Activated T-helper 17 cell treated with anti-CD3 and anti-CD28 coated beads, Interleukin-2, amount 50 U/mL, for 72 hours (primary cell): ENCODE measurements around the gene PNLIPRP3. TPM values are rescaled to one million over a fixed set of nuclear protein-coding genes. Genes with fewer than 3 reads are reported as not detected.

Experiments
- ATAC-seq: fragments of 150-1000 bp; cut with Tn5 transposase; replicated peaks from 2 replicates; pipeline ENCODE4 v1.10.0; 2021; ENCODE audit warnings: mild to moderate bottlenecking, moderate library complexity
- H3K27ac Mint-ChIP-seq: one replicate; pipeline ENCODE4 v1.8.0; 2022; ENCODE audit warnings: mixed read lengths
- H3K27me3 Mint-ChIP-seq: one replicate; pipeline ENCODE4 v1.8.0; 2022; ENCODE audit warnings: mixed read lengths
- H3K36me3 Mint-ChIP-seq: one replicate; pipeline ENCODE4 v1.8.0; 2022; ENCODE audit warnings: low read depth, mild to moderate bottlenecking, mixed read lengths
- H3K4me1 Mint-ChIP-seq: one replicate; pipeline ENCODE4 v1.8.0; 2022; ENCODE audit warnings: mixed read lengths
- H3K4me3 Mint-ChIP-seq: one replicate; pipeline ENCODE4 v1.8.0; 2022; ENCODE audit warnings: mild to moderate bottlenecking, mixed read lengths
- H3K9me3 Mint-ChIP-seq: one replicate; pipeline ENCODE4 v1.8.0; 2022; ENCODE audit warnings: mixed read lengths
- total RNA-seq, 2 donors: library from RNA; stranded (reverse); gene quantifications; one replicate each; pipeline ENCODE4 v1.2.3, GENCODE V29; 2022

PNLIPRP3 gene
- total RNA-seq, 2 donors from 2014 or later, result not detected

DNA sequence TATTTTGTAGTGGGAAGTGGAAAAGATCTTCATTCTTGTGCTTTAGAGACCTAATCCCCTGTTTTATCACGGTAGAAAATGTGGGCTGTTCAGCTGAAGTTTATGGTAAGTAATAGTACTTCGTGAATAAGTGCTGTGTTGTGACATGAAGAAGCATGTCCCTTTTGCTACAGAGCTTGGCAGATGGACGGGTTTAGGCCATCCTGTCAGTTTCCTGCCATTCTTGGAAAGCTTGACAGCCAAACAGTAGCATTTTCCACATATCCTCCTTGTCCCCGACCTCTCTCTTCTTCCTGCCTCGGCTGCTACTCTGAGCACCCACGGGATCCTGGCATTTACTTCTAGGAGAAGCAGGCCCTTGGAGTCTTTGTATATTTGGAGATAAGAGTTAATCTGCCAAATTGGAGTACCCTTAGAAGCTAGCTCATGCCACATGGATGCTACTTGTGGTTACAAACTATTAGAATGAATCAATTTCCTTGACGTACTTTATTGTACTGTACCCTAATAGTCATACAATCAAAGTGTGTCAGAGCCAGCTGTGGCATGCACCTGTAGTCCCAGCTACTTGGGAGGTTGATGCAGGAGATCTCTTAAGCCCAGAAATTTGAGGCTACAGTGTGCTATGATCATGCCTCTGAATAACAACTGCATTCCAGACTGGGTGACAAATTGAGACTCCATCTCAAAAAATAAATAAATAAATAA is 39.2 kb downstream of the PNLIPRP3 start:
- no peaks in the 10 kb centered on the region for H3K4me1 Mint-ChIP-seq

DNA sequence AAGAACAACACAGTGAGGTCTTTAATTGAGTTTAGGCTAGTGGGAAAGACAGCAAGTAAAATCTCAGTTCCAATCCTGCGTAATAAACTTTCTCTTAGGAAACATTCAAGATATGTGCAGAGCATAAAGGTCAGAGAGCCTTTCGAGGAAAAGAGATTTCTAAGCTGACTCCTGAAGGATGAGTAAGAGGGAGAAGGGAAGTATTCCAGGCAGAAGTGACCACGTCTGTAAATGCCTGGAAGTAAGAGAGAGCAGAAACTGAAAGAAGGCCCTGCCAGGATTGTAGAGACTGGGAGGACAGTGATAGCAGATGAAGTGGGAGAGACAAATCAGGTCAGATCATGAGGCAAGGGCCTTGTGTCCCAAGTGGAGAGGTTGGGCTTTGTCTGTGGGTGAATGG is 41.8 kb downstream of the PNLIPRP3 start:
- Mint-ChIP-seq H3K9me3 (peaks cover 6% of the 10 kb centered on the region), H3K36me3 (no peaks in the 10 kb centered on the region), H3K4me1 (no peaks in the 10 kb centered on the region), H3K27me3 (peaks cover 16% of the 10 kb centered on the region), H3K4me3 (no peak overlapping the region), H3K27ac (no peak overlapping the region)
- ATAC-seq, result no peak

More for the DNA sequence above, 39.2 kb downstream of the PNLIPRP3 start:
- no peaks in the 10 kb centered on the region for H3K36me3 Mint-ChIP-seq
- ATAC-seq, result no peak
- no peak overlapping the region for H3K4me3 Mint-ChIP-seq
- peaks cover 6% of the 10 kb centered on the region for H3K9me3 Mint-ChIP-seq
- no peak overlapping the region for H3K27ac Mint-ChIP-seq
- H3K27me3 Mint-ChIP-seq, result peaks cover 7% of the 10 kb centered on the region

DNA sequence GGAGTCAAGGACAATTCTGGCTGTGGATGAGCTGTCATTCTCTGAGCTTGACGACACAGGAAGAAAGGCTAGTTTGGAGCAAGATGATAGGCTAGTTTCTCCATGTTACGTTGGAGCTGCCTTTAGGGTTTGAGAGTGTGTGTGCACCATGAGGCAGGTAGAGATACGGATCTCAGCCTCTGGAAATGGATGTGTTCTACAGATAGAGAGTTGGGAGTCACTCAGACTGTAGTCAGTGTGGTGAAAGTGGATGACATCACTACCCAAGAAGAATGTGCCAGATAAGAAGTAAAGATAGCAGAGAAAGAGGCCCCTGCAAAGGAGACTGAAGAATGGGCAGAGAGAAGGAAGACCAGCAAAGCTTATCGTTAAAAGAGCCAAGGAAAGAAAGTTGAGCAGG is 42.4 kb downstream of the PNLIPRP3 start:
- H3K27ac Mint-ChIP-seq, result no peak overlapping the region
- peaks cover 6% of the 10 kb centered on the region for H3K9me3 Mint-ChIP-seq
- no peaks in the 10 kb centered on the region for H3K36me3 Mint-ChIP-seq
- H3K27me3 Mint-ChIP-seq, result peaks cover 16% of the 10 kb centered on the region
- ATAC-seq, result no peak
- no peak overlapping the region for H3K4me3 Mint-ChIP-seq
- no peaks in the 10 kb centered on the region for H3K4me1 Mint-ChIP-seq

DNA sequence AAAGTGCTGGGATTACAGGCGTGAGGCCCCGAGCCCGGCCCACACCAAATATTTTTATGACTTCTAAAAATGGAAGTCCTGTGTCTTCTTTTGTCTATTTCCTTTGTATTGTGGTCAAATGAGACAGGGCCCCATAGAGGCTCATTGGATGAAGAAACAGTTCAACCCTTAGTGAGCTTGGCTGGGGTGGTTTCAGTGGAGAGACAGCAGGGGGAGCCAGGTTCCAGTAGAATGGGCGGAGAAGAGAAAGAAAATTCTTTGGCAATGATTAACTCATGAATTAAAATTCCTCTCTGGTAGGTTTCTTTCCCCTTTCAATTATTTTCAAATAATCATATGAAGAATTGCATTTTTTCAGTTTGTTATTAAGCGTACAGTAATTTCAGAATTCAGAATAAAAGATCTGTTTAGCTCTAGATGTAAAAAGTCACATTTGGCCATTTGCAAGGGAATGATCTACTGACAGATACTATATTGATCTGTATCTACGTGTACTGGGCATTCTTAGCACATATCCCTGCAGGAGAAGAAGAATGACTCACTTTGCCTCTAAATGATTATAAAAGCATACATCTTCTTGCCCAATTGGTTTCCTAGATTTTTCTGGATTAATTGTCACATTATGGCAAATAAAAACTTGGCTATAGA is 43.2 kb downstream of the PNLIPRP3 start:
- Mint-ChIP-seq H3K27ac (no peak overlapping the region), H3K36me3 (no peaks in the 10 kb centered on the region), H3K9me3 (peaks cover 6% of the 10 kb centered on the region), H3K27me3 (peaks cover 16% of the 10 kb centered on the region), H3K4me1 (no peaks in the 10 kb centered on the region), H3K4me3 (no peak overlapping the region)
- ATAC-seq, result no peak

DNA sequence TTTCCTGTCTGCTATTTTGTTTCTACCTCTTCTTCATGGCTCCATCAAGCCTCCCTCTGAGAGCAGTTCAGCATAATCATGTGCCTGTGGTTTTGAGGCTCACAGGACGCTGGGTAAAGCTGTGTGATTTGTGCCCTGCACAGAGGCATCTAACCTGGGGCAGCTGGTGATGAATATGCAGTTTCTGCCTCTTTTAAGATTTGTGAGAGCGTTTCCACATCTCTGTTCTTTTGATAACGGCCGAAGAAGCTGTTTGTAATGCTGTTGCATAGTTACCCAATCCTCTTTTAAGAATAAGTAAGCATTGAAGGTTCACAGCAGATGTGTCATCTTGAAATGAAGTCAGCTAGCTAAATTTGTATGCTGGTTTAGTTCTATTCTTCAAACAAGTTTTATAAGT is 45.2 kb downstream of the PNLIPRP3 start:
- no peak for ATAC-seq
- no peak overlapping the region for H3K4me3 Mint-ChIP-seq
- H3K27me3 Mint-ChIP-seq, result peaks cover 16% of the 10 kb centered on the region
- H3K4me1 Mint-ChIP-seq, result no peaks in the 10 kb centered on the region
- H3K27ac Mint-ChIP-seq, result no peak overlapping the region
- H3K36me3 Mint-ChIP-seq, result no peaks in the 10 kb centered on the region
- H3K9me3 Mint-ChIP-seq, result peaks cover 6% of the 10 kb centered on the region

DNA sequence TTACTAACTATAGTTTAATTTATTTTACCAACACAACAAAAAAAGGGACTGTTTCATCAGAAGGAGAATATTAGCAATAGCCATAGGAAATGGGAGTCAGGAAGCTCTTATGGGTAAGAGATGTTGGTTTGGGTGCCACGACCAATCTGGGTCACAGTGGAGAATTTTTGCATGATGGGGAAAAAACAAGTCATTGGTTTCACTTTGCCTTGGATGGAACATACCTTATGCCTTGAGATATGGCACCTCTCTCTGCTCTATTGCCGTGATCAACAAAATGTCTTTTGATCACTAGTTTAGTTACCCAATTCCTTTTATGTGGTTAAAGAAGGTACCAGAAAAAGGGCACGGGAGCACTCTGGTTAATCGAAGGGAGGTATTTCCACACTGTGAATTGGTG is 48.2 kb downstream of the PNLIPRP3 start:
- H3K9me3 Mint-ChIP-seq, result no peaks in the 10 kb centered on the region
- no peaks in the 10 kb centered on the region for H3K36me3 Mint-ChIP-seq
- no peaks in the 10 kb centered on the region for H3K4me1 Mint-ChIP-seq
- H3K27me3 Mint-ChIP-seq, result peaks cover 10% of the 10 kb centered on the region
- H3K4me3 Mint-ChIP-seq, result no peak overlapping the region
- no peak for ATAC-seq
- H3K27ac Mint-ChIP-seq, result no peak overlapping the region

DNA sequence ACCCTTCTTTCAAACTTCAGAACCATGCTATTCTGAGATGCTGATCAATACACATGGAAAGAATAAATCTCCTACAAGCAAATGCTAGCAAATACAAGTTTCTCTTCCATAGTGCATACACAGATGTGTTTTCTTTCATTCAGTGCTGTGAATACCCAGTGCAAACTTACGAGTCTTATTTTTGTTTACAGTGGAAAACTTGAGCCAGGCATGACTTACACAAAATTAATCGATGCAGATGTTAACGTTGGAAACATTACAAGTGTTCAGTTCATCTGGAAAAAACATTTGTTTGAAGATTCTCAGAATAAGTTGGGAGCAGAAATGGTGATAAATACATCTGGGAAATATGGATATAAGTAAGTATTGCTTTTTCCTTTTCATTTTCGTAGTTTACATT is 48.8 kb downstream of the PNLIPRP3 start:
- Mint-ChIP-seq H3K4me1 (no peaks in the 10 kb centered on the region), H3K9me3 (no peaks in the 10 kb centered on the region), H3K27ac (no peak overlapping the region), H3K36me3 (no peaks in the 10 kb centered on the region), H3K4me3 (no peak overlapping the region), H3K27me3 (peaks cover 10% of the 10 kb centered on the region)
- no peak for ATAC-seq

DNA sequence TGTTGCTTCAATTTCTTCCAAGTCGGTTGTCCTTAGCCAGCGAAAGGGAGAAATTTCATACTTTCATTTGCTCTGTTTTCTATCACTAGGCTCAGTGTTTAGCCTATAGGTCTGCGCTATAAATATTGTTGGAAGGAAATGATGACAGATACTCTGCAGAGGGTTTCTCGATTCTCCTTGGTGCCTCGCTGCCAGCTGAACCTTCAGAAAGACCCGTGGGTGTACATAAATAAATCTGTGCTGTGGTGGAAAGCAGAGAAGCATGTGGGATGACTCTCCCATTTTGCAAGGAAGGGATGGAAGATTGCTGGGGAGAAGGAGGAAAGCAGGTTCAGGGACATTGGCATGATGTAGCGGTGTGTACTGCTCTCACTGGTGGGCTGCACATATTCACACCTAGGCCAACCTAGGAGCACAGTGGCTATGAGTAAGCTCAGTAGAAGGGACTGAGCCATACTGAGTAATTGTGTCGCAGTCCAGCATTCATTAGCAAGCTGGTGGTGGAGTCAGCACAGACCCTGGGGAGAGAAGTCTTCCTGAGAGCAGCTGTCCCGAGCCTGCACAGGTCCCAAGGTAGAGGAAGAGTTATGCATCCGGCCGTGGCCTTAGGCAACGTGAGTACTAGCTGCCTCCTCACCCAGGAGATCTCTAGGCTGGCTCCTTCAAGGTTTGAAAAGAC is 50.5 kb downstream of the PNLIPRP3 start:
- peaks cover 10% of the 10 kb centered on the region for H3K27me3 Mint-ChIP-seq
- H3K4me3 Mint-ChIP-seq, result no peak overlapping the region
- no peaks in the 10 kb centered on the region for H3K36me3 Mint-ChIP-seq
- no peak overlapping the region for H3K27ac Mint-ChIP-seq
- H3K9me3 Mint-ChIP-seq, result no peaks in the 10 kb centered on the region
- no peak for ATAC-seq
- H3K4me1 Mint-ChIP-seq, result no peaks in the 10 kb centered on the region

DNA sequence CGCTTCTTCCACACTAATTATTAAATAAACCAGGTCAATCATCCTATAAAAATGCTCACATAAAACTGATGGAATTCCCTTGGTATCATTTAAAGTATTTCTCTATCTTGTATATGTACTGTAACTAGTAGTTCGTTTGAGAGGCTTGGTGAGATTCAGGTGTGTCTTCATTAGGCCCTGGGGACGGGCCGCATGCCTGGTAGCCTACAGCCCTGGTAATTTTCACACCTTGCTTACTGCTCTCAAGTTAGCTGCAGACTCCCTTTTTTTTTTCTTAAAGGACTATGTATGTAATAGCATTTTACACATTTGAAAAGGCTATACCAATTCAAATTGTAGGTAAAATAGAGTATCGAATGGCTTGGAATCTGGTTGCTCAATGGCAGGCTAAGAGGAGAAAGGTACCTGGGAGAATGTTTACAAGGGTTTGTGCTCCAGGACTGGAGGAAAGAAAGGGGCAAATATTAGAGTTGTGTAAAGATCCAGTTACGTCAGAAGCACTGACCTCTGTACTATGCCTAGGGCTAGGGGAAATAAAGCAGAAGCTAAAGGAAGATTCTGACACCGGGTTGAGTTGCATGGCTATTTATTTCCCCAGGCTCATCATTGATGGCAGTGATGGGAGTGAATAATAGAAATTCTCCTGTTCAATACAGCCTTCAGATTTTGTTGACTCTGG is 59.3 kb downstream of the PNLIPRP3 start:
- no peaks in the 10 kb centered on the region for H3K9me3 Mint-ChIP-seq
- H3K27ac Mint-ChIP-seq, result no peak overlapping the region
- no peak for ATAC-seq
- no peaks in the 10 kb centered on the region for H3K36me3 Mint-ChIP-seq
- H3K27me3 Mint-ChIP-seq, result peaks cover 7% of the 10 kb centered on the region
- no peak overlapping the region for H3K4me3 Mint-ChIP-seq
- no peaks in the 10 kb centered on the region for H3K4me1 Mint-ChIP-seq

DNA sequence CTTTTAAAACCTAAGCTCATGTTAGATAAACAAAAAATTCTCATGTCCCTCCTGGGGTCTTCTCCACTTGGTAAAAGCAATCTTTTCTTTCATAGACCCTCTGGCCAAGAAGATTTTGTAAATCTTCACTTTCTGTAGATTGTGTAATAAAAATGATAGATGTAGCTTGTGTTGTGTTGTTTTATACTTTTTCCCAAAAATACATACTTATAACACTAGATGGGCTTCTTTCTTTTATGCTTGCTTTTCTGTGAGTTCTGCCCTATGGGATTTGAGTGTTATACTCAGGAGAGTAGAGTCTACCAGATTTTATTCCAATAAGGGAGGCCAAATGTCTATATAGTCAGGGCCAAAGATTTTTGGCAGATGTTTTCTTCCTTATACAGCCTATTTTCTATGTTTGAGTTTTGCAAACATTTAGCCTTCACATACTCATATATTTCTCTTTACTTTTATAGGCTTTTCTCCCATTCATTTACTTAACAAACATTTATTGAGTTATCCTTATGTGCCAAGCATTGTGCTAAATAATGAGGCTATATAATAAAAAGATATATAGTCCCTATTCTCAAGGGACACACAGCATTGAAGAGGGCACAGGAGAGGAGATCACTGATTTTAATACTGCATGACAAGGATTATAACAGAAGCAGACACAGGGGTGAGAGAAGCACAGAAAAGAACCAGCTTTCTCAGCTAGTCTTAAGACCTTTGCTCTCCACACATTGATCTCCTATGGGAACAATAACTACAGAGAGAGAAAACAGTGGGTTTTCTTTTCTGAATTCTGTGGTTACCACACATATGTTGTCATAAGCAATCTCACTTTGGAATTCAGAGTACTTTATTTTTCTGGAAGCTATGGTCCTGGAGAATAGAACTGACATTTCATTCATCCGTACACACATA is 60.1 kb downstream of the PNLIPRP3 start:
- Mint-ChIP-seq H3K27ac (no peak overlapping the region), H3K36me3 (no peaks in the 10 kb centered on the region), H3K4me3 (no peak overlapping the region), H3K27me3 (peaks cover 6% of the 10 kb centered on the region), H3K4me1 (no peaks in the 10 kb centered on the region), H3K9me3 (no peaks in the 10 kb centered on the region)
- no peak for ATAC-seq

DNA sequence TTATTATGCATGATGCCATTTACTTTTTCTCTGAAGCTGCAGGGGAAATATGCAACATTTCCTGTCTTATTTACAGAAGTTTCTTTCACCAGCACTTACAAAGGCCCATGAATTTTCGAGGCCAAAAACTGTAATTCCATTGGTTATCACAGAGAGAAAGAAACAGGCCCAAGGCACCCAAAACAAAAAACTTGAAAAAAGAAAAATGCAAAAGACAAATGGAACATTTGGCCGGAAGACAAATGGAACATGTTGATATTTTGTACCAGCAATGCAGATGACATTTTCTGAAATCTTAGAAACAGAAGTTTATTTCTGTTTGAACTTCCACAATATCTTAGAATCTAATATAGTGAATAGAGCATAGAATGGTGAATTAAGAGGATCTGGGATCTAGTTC is 61.8 kb downstream of the PNLIPRP3 start:
- no peak for ATAC-seq
- no peaks in the 10 kb centered on the region for H3K36me3 Mint-ChIP-seq
- peaks cover 6% of the 10 kb centered on the region for H3K27me3 Mint-ChIP-seq
- H3K9me3 Mint-ChIP-seq, result no peaks in the 10 kb centered on the region
- no peak overlapping the region for H3K27ac Mint-ChIP-seq
- no peaks in the 10 kb centered on the region for H3K4me1 Mint-ChIP-seq
- H3K4me3 Mint-ChIP-seq, result no peak overlapping the region

DNA sequence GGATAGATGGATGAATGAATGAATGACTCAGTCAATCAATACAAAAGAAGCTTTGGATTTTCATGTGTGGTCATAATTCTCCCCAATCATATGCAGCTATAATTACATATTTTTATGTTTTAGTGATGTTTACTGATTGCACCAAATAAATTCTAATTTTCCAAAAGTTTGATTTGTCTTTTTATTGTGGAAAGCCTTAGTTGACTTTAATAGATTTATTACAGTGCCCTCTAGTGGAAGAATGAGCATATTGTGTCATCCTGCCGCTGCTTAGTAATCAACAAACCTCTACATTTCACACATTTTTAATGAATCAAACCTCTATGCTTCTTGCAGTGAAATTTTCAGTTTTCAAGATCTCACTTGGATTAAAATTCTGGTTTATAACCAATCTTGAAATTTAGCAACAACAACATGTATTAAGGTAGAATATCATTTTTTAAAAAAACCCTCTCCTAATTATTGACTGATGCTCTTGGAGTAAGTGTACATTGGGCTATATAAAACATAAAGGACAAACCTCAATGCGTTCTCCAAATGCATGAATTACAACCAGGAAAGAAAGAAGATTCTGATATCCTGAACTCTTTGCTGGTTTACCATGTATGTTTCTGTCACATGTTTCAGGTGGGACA is 62.5 kb downstream of the PNLIPRP3 start:
- Mint-ChIP-seq H3K36me3 (no peaks in the 10 kb centered on the region), H3K9me3 (no peaks in the 10 kb centered on the region), H3K27me3 (peaks cover 6% of the 10 kb centered on the region)

DNA sequence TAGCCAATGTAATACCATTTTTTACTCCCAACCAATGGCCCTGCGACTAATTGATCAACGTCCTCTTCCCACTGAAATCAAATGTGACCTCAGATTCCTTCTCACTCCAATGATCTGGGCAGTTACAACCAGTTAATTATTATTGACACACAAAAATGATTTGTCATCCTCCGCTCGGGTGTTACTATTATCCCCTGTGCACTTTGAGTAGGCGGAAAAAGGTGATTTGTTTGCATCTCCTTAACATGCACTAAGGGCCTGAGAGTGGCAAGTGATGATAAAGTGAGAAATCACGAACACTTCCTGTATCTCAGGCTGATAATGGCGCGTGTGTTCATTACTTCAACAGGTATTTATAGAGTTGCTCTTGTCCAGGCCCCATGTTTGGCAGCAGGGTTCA is 77.1 kb downstream of the PNLIPRP3 start:
- H3K27ac Mint-ChIP-seq, result no peak overlapping the region
- no peaks in the 10 kb centered on the region for H3K36me3 Mint-ChIP-seq
- no peak for ATAC-seq

More for the DNA sequence above, 62.5 kb downstream of the PNLIPRP3 start:
- Mint-ChIP-seq H3K4me1 (no peaks in the 10 kb centered on the region), H3K27ac (no peak overlapping the region), H3K4me3 (no peak overlapping the region)
- no peak for ATAC-seq

More for the DNA sequence above, 77.1 kb downstream of the PNLIPRP3 start:
- Mint-ChIP-seq H3K4me3 (no peak overlapping the region), H3K9me3 (peaks cover 3% of the 10 kb centered on the region), H3K4me1 (no peaks in the 10 kb centered on the region), H3K27me3 (peaks cover 2% of the 10 kb centered on the region)
